Smooth muscle cell (in vitro differentiated cells): ENCODE data around the gene KCNH6. TPM values are rescaled to one million over a fixed set of nuclear protein-coding genes. Genes with fewer than 3 reads are reported as not detected.

Source experiments
- DNase-seq: peaks from one replicate; lab custom pipeline; 2025; ENCODE audit not compliant: unreplicated experiment; lab: John Stamatoyannopoulos, UW
- H2AFZ ChIP-seq: fragments of 200-600 bp; sonication (generic); 2 replicates; pipeline ENCODE4 v1.6.0; 2016; ENCODE audit warnings: antibody characterized with exemption, low read depth, mild to moderate bottlenecking
- H3F3A ChIP-seq: fragments of 200-600 bp; sonication (generic); 2 replicates; pipeline ENCODE4 v1.6.0; 2017; ENCODE audit warnings: antibody characterized with exemption, low read depth
- H3K27ac ChIP-seq: fragments of 200-600 bp; sonication (generic); 2 replicates; pipeline ENCODE4 v1.5.1; 2016; ENCODE audit warnings: low read depth, mild to moderate bottlenecking
- H3K27me3 ChIP-seq: fragments of 200-600 bp; sonication (generic); 2 replicates; pipeline ENCODE4 v1.6.1; 2016; ENCODE audit warnings: low read depth, mild to moderate bottlenecking
- H3K36me3 ChIP-seq: fragments of 200-600 bp; sonication (generic); 2 replicates; pipeline ENCODE4 v1.5.1; 2016; ENCODE audit warnings: low read depth
- H3K4me1 ChIP-seq: fragments of 200-600 bp; sonication (generic); 2 replicates; pipeline ENCODE4 v1.5.1; 2016; ENCODE audit warnings: low read depth
- H3K4me2 ChIP-seq: fragments of 200-600 bp; sonication (generic); 2 replicates; pipeline ENCODE4 v1.6.0; 2016; ENCODE audit warnings: mild to moderate bottlenecking
- H3K4me3 ChIP-seq: fragments of 200-600 bp; sonication (generic); 2 replicates; pipeline ENCODE4 v1.5.1; 2016; ENCODE audit warnings: mild to moderate bottlenecking
- H3K79me2 ChIP-seq: fragments of 200-600 bp; sonication (generic); 2 replicates; pipeline ENCODE4 v1.6.0; 2016; ENCODE audit warnings: low read depth, mild to moderate bottlenecking
- H3K9ac ChIP-seq: fragments of 200-600 bp; sonication (generic); 2 replicates; pipeline ENCODE4 v1.6.0; 2016; ENCODE audit warnings: low read depth
- H3K9me3 ChIP-seq: fragments of 200-600 bp; sonication (generic); replicated peaks from 2 replicates; pipeline ENCODE4 v1.5.1; 2016; ENCODE audit warnings: low read depth
- H4K20me1 ChIP-seq: fragments of 200-600 bp; sonication (generic); 2 replicates; pipeline ENCODE4 v1.6.0; 2016; ENCODE audit warnings: low read depth
- WGBS: methylation state at CpG from one replicate; pipeline ENCODE4 v1.1.7; 2016; ENCODE audit warnings: low lambda C conversion rate; 5-methylcytosine and 5-hydroxymethylcytosine counted together
- polyA plus RNA-seq: library from polyadenylated mRNA; unstranded; fragments of >200 nt; fragmentation: Nextera tagmentation; extraction: Ambion mirVana; gene quantifications from 2 replicates; pipeline ENCODE4 v1.2.1, GENCODE V29; 2016
- total RNA-seq: library from RNA; depleted of rRNA; stranded (reverse); fragments of >200 nt; gene quantifications from 2 replicates; pipeline ENCODE4 v1.2.3, GENCODE V29; 2014
- TF ChIP-seq, protein P1 (sequence below): fragments of 200-600 bp; sonication (generic); IDR thresholded peaks from 2 replicates; pipeline ENCODE4 v1.5.1; 2017; ENCODE audit warnings: borderline replicate concordance, mild to moderate bottlenecking, antibody characterized with exemption; ENCODE audit not compliant: insufficient read depth, poor library complexity, severe bottlenecking

KCNH6 gene
- total and polyA plus RNA-seq, 2 experiments from 2014 or later, result not detected

- no peaks in the 10 kb centered on the region for H3K9me3 ChIP-seq
- no peaks in the 10 kb centered on the region for H3K4me1 ChIP-seq
- 91% methylated on average over 9 of the region's 9 CpGs for WGBS
- H3K4me2 ChIP-seq, result no peak overlapping the region
- no peak overlapping the region for H3K4me3 ChIP-seq
- H4K20me1 ChIP-seq, result peaks cover 3% of the 10 kb centered on the region
- TF ChIP-seq, protein P1, sequence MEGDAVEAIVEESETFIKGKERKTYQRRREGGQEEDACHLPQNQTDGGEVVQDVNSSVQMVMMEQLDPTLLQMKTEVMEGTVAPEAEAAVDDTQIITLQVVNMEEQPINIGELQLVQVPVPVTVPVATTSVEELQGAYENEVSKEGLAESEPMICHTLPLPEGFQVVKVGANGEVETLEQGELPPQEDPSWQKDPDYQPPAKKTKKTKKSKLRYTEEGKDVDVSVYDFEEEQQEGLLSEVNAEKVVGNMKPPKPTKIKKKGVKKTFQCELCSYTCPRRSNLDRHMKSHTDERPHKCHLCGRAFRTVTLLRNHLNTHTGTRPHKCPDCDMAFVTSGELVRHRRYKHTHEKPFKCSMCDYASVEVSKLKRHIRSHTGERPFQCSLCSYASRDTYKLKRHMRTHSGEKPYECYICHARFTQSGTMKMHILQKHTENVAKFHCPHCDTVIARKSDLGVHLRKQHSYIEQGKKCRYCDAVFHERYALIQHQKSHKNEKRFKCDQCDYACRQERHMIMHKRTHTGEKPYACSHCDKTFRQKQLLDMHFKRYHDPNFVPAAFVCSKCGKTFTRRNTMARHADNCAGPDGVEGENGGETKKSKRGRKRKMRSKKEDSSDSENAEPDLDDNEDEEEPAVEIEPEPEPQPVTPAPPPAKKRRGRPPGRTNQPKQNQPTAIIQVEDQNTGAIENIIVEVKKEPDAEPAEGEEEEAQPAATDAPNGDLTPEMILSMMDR, result no peak
- DNase-seq, result no peak
- H2AFZ ChIP-seq, result no peak overlapping the region
- peaks cover 2% of the 10 kb centered on the region for H3F3A ChIP-seq
- no peaks in the 10 kb centered on the region for H3K27me3 ChIP-seq
- no peak overlapping the region for H3K9ac ChIP-seq
- no peaks in the 10 kb centered on the region for H3K36me3 ChIP-seq
- peaks cover 3% of the 10 kb centered on the region for H3K79me2 ChIP-seq
- H3K27ac ChIP-seq, result no peak overlapping the region
These were observed 23.3 kb downstream of the KCNH6 start for GRCh38 chr17:63546308-63547082.

- TF ChIP-seq, protein P1, result no peak
- Histone ChIP-seq H3K9me3 (no peaks in the 10 kb centered on the region), H3F3A (peaks cover 4% of the 10 kb centered on the region), H3K79me2 (peaks cover 7% of the 10 kb centered on the region), H3K27me3 (no peaks in the 10 kb centered on the region), H3K4me3 (no peak overlapping the region), H3K4me2 (no peak overlapping the region), H3K9ac (no peak overlapping the region), H3K36me3 (no peaks in the 10 kb centered on the region), H4K20me1 (peaks cover 9% of the 10 kb centered on the region), H2AFZ (no peak overlapping the region), H3K4me1 (peaks cover 2% of the 10 kb centered on the region), H3K27ac (no peak overlapping the region)
- 74% methylated on average over 5 of the region's 5 CpGs for WGBS
- DNase-seq, result no peak
These were observed 23.9 kb downstream of the KCNH6 start for GRCh38 chr17:63547083-63547523.

GRCh38 chr17:63549289-63549945, 26.3 kb downstream of the KCNH6 start:
- H3F3A ChIP-seq, result peaks cover 4% of the 10 kb centered on the region
- peaks cover 9% of the 10 kb centered on the region for H3K4me1 ChIP-seq
- peak overlapping the region; percentile 89 for H3K4me2 ChIP-seq
- no peaks in the 10 kb centered on the region for H3K27me3 ChIP-seq
- H4K20me1 ChIP-seq, result peaks cover 33% of the 10 kb centered on the region
- peak overlapping the region; percentile 89 for H2AFZ ChIP-seq
- TF ChIP-seq, protein P1, result no peak
- peaks cover 30% of the 10 kb centered on the region for H3K79me2 ChIP-seq
- no peak overlapping the region for H3K9ac ChIP-seq
- no peak for DNase-seq
- 24% methylated on average over 18 of the region's 18 CpGs for WGBS
- no peaks in the 10 kb centered on the region for H3K9me3 ChIP-seq
- H3K4me3 ChIP-seq, result peak overlapping the region; percentile 69
- peak overlapping the region; percentile 52 for H3K27ac ChIP-seq
- no peaks in the 10 kb centered on the region for H3K36me3 ChIP-seq
